ENCODE data around the gene SKA3. TPM values are rescaled to one million over a fixed set of nuclear protein-coding genes. Genes with fewer than 3 reads are reported as not detected.
A peak's percentile ranks its signal among the peaks of the same experiment; 100 is the strongest.

The SKA3 gene
- total and polyA plus RNA-seq, 2 donors (not counting 1 experiment from before 2014, with no cell fraction given) = 6.1 to 6.6 TPM

GRCh38 chr13:21212138-21212775, 35.9 kb upstream of the SKA3 start:
- H3K9ac ChIP-seq (ENCODE audit: insufficient read depth, low read length) = no peak overlapping the region
- H3K4me1 ChIP-seq (ENCODE audit: control insufficient read depth, extremely low read depth, insufficient read depth, low read length) = no peaks in the 10 kb centered on the region
- no peaks in the 10 kb centered on the region for H3K36me3 ChIP-seq (ENCODE audit: control insufficient read depth, insufficient read depth, low read length)
- no peaks in the 10 kb centered on the region for H3K79me2 ChIP-seq (ENCODE audit: control insufficient read depth, insufficient read depth, low read length)
- no peak overlapping the region for H3K27ac ChIP-seq (ENCODE audit: insufficient read depth, low read length)
- DNase-seq (ENCODE audit: low read depth in 2 of 2) = no peak
- no peaks in the 10 kb centered on the region for H3K9me3 ChIP-seq (ENCODE audit: control insufficient read depth, insufficient read depth, low read depth, low read length)
- H3K27me3 ChIP-seq (ENCODE audit: control insufficient read depth, insufficient read depth, low read length) = peaks cover 3% of the 10 kb centered on the region
- H3K4me3 ChIP-seq (replicated peaks in 1 of 4; ENCODE audit: control extremely low read depth in 1 of 4, insufficient read depth in 1 of 4, low read depth in 3 of 4, low read length in 4 of 4) = no peak overlapping the region
- no peak overlapping the region for H2AFZ ChIP-seq (ENCODE audit: low read length)
- no peak for TF ChIP-seq EZH2 (IDR thresholded peaks at IDR 0.05; ENCODE audit: low read length, missing control alignments)
- TF ChIP-seq CTCF (conservative IDR thresholded peaks at IDR 0.05 in 1 of 2, IDR thresholded peaks at IDR 0.05 in 1 of 2; ENCODE audit: low read depth in 1 of 2, low read length in 2 of 2) = no peak
- no peak overlapping the region for H3K4me2 ChIP-seq (ENCODE audit: extremely low read depth, insufficient read depth, low read length)
- no peaks in the 10 kb centered on the region for H4K20me1 ChIP-seq (ENCODE audit: control insufficient read depth, extremely low read depth, insufficient read depth, low read length)

DNA sequence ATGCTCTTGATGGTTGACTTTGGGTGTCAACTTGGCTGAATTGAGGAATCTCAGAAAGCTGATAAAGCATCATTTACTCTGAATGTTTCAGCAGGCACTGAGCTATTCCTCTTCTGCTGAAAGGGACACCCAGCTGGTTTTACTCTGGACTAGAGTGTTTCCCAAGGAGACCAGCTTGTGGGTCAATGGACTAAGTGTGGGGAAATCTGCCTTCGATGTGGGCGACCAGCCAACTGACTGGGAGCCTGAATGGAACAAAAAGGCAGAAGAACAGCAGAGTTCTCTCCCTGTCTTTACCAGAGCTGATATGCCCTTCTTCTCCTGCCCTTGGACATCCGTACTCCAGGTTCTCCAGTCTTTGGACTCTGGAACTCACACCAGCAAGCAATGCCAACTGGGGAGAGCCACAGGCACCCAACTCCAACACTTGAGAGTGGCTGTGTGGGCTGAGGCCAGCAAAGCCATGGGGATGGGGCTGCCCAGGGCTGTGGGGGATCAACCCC, 32.4 kb upstream of the SKA3 start:
- no peaks in the 10 kb centered on the region for H3K27me3 ChIP-seq (ENCODE audit: control insufficient read depth, insufficient read depth, low read length)

More for the DNA sequence above, 32.4 kb upstream of the SKA3 start:
- H3K9me3 ChIP-seq (ENCODE audit: control insufficient read depth, insufficient read depth, low read depth, low read length) = no peaks in the 10 kb centered on the region
- no peak overlapping the region for H3K4me3 ChIP-seq (replicated peaks in 1 of 4; ENCODE audit: control extremely low read depth in 1 of 4, insufficient read depth in 1 of 4, low read depth in 3 of 4, low read length in 4 of 4)
- no peak overlapping the region for H3K27ac ChIP-seq (ENCODE audit: insufficient read depth, low read length)
- no peak overlapping the region for H3K4me2 ChIP-seq (ENCODE audit: extremely low read depth, insufficient read depth, low read length)
- peak in 1 of 2 donors; percentile 15 for DNase-seq (ENCODE audit: low read depth in 2 of 2)
- TF ChIP-seq CTCF (conservative IDR thresholded peaks at IDR 0.05 in 1 of 2, IDR thresholded peaks at IDR 0.05 in 1 of 2; ENCODE audit: low read depth in 1 of 2, low read length in 2 of 2) = no peak
- TF ChIP-seq EZH2 (IDR thresholded peaks at IDR 0.05; ENCODE audit: low read length, missing control alignments) = no peak
- H3K79me2 ChIP-seq (ENCODE audit: control insufficient read depth, insufficient read depth, low read length) = no peaks in the 10 kb centered on the region
- no peak overlapping the region for H2AFZ ChIP-seq (ENCODE audit: low read length)
- no peaks in the 10 kb centered on the region for H4K20me1 ChIP-seq (ENCODE audit: control insufficient read depth, extremely low read depth, insufficient read depth, low read length)
- no peaks in the 10 kb centered on the region for H3K36me3 ChIP-seq (ENCODE audit: control insufficient read depth, insufficient read depth, low read length)
- no peaks in the 10 kb centered on the region for H3K4me1 ChIP-seq (ENCODE audit: control insufficient read depth, extremely low read depth, insufficient read depth, low read length)
- H3K9ac ChIP-seq (ENCODE audit: insufficient read depth, low read length) = no peak overlapping the region

All from fibroblast of lung (primary cell).